Measurements from ENCODE around the gene MYO18A.
"Not testable (repeated sequence)": the region's sequence is repeated elsewhere in the genome, so short reads cannot be mapped to it uniquely, and the experiment has no call there.

The MYO18A gene

DNA sequence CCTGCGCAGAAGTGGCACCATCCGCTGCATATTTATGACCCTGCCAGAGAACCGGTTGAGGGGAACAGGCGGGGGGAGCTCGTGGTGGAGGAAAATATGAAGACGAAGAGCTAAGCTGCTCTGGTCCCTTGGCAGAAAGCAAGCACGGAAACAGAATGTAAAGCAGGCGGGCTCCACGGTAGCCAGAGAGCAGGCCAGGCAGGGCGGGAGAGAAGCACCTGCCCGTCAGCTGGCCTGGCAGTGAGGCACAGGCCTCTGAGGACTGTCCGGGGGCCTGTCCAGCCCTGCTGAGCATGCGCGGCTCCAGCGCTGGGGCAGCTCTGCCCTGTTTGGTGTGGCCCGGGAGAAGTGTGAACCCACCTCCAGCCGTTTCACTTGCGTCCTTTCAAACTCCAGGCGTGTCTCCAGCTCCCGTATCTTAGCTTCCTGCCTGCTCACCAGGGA lies 90.6 kb downstream of the MYO18A start:
- TF ChIP-seq ZFX (IDR thresholded peaks at IDR 0.05) = no peak
- TF ChIP-seq, protein P1, sequence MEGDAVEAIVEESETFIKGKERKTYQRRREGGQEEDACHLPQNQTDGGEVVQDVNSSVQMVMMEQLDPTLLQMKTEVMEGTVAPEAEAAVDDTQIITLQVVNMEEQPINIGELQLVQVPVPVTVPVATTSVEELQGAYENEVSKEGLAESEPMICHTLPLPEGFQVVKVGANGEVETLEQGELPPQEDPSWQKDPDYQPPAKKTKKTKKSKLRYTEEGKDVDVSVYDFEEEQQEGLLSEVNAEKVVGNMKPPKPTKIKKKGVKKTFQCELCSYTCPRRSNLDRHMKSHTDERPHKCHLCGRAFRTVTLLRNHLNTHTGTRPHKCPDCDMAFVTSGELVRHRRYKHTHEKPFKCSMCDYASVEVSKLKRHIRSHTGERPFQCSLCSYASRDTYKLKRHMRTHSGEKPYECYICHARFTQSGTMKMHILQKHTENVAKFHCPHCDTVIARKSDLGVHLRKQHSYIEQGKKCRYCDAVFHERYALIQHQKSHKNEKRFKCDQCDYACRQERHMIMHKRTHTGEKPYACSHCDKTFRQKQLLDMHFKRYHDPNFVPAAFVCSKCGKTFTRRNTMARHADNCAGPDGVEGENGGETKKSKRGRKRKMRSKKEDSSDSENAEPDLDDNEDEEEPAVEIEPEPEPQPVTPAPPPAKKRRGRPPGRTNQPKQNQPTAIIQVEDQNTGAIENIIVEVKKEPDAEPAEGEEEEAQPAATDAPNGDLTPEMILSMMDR (conservative IDR thresholded peaks at IDR 0.05) = no peak
- no peak overlapping the region for H3K27ac ChIP-seq

DNA sequence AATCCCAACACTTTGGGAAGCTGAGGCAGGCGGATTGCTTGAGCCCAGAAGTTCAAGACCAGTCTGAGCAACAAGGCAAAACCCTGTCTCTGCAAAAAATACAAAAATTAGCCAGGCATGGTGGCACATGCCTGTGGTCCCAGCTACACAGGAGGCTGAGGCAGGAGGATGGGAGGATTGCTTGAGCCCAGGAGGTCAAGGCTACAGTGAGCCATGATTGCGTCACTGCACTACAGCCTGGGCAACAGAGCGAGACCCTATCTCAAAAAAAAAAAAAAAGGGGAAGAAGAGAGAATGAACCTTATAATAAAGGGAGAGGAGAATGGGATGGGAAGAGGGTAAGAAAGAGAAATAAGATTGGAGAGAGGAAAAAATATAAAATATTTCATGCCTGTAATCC lies 91.4 kb downstream of the MYO18A start:
- not testable (repeated sequence) for H3K27ac ChIP-seq

DNA sequence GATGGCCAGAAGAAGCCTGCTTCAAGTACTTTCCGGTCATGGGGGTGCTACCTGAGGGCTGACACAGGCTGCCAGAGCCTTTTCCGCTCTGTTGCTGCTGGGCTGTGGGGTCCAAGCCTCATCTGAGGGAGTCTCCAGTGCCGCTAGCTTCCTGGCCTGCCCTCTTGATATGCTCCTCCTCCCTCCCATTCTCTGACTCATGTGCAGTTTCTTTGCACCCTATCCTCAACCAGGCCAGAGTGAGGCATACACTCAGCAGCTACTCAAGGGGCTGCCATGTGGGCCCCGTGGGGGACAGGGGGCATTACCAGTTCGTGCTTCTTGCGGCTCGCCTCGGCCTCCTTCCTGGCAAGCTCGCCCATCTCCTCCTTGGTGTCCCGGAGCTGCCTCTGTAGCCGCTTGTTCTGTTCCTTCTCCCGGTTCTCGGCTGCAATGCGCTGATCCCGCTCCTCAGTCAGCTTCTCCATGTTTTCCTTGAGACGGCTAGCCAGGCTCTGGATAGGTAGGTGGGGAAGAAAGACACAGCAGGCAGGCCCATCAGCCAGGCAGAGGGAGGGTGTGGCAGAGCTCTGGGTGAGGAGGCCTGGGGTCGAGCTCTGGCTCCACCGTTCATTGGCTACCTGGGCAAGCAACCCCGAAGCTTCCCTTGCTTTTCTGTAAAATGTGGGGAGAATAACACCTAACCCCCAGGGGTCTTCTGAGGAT lies 93.4 kb downstream of the MYO18A start:
- H3K27ac ChIP-seq = no peak overlapping the region
- TF ChIP-seq, protein P1 (conservative IDR thresholded peaks at IDR 0.05) = no peak
- no peak for TF ChIP-seq ZFX (IDR thresholded peaks at IDR 0.05)

DNA sequence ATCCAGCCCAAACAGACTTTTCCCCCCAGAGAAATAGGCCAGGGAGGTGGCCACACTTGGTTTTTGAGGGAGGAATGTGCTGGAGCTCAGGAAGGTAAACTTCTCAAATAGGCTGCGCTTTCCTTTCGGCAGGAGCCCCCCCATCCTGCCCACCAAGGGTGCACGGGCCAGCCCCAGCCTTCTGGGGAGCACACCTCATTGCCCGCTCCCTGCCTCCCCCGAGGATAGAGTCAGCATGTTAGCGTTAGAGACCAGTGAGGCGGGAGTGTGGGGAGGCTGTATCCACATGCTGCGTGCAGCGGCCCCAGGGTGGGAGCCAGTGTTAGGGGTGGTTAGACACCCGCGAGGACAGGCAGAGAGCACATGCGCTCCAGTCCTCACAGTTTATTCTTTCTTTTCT lies 95.0 kb downstream of the MYO18A start:
- no peak overlapping the region for H3K27ac ChIP-seq
- no peak for TF ChIP-seq ZFX (IDR thresholded peaks at IDR 0.05)
- TF ChIP-seq, protein P1 (conservative IDR thresholded peaks at IDR 0.05) = no peak

DNA sequence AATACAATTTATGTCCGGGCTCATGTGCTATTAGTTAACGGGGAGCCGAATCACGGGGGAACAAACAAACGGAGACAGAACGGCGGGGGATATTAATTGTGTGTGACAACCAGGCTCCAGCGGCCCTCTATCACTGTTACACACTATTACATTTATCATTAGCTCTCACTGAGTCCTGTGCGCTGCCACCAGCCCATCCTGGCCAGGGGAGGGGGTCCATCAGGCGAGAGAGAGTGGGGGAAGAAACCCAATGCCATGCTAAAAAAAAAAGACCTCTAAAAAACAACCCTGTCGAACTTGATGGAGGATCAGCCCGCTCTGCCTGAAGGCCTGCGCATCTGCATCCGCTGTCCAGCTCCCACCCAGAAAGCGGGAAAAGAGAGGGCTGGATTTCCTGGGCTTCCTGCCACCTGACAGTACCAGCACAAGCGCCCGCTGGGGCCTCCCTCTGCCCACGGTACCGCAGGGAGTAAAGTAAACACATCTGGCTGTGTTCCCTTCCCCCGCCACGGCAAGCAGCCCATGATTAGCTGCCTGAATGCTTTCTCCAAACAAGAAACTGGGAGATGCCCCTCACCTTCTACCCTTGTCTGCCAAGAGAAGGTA lies 95.6 kb downstream of the MYO18A start:
- TF ChIP-seq ZFX (IDR thresholded peaks at IDR 0.05) = no peak
- TF ChIP-seq, protein P1 (conservative IDR thresholded peaks at IDR 0.05) = no peak
- no peak overlapping the region for H3K27ac ChIP-seq

DNA sequence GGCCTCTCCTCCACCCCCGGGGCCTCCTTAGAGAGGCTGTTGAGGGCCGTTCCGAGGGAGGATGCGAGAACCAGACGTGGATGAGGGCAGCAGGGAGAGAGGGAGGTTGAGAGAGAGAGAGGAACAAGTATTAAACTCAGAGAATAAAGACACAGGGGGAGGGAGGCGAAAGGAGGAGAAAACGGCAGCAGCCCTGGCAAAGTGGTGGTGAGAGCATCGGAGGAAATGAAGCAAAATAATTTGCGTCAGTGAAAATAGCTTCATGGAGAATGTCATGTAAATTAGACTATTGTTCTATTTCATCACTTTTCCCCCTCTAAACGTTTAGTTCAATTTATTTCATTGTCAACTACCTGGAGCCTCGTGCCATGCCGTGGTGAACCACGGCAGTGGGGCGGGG lies 99.2 kb downstream of the MYO18A start:
- TF ChIP-seq, protein P1 (conservative IDR thresholded peaks at IDR 0.05) = no peak
- no peak for TF ChIP-seq ZFX (IDR thresholded peaks at IDR 0.05)
- no peak overlapping the region for H3K27ac ChIP-seq

DNA sequence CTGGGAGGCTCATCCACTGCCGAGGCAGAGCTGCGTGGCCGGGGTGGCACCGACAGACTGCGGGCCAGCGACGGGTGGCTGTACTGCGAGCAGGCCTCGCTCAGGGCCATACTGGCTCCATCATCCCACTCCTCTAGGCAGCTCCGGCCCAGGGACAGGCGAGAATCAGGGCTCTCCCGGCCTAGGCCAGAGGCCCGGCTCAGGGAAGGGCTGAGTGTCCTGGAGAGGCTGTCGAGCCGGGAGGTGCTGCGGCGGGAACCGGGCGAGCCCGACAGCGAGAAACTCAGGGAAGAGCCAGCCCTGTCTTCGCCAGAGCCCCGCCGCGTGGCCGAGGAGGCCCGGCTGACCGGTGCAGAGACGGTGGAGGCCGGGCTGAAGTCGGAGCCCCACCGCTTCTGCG lies 99.9 kb downstream of the MYO18A start:
- H3K27ac ChIP-seq = no peak overlapping the region

More for the DNA sequence above, 99.9 kb downstream of the MYO18A start:
- no peak for TF ChIP-seq ZFX (IDR thresholded peaks at IDR 0.05)
- TF ChIP-seq, protein P1 (conservative IDR thresholded peaks at IDR 0.05) = no peak

Measured in C4-2B (cell line).